ENCODE data around the gene CTIF. TPM values are rescaled to one million over a fixed set of nuclear protein-coding genes. Genes with fewer than 3 reads are reported as not detected.
A peak's percentile ranks its signal among the peaks of the same experiment; 100 is the strongest.

Gene CTIF
- total and polyA plus RNA-seq, 12 donors, result 20.5 to 159 (median 57.0) TPM

DNA sequence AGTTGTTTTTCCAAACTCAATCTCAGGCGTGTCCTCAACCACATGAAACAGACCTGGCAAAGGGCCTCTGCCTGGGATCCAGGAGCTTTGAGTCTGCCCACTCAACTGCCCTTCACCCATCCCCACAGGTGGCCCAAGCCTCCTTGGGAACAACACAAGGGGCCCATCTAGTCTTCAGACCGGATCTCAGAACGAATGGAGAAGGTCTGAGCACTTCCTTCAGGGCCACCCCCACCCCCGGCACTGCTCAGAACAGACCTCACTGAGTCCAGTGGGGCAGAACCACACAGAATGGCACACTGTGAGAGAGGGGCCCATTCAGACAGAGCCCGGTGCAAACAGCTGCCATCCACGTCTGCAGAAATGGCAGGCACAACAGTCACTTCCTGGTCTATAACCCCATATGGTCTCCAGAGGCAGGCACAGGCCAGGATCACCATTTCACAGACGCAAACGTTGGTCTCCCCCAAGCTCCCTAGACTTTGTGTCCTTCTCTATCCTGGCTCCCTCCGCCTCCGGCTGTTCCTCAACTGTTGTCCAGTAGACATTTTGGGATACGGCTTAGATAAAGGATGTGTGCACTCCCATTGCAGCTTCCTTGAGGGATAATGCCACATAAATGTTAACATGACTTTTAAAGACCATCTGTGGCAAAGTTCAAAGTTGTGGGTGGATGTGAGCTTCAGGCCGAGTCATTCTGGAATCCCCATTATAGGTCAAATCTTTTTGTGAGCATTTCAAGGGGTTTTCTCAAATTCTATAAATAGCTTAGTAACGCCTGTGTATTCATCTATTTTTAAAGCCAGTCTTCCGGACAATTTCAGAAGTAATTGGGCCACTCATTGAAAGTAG is 262.3 kb downstream of the CTIF start:
- H3K4me1 ChIP-seq (replicated peaks in 1 of 2), result peaks cover 0 to 6% of the 10 kb centered on the region in 2 donors

DNA sequence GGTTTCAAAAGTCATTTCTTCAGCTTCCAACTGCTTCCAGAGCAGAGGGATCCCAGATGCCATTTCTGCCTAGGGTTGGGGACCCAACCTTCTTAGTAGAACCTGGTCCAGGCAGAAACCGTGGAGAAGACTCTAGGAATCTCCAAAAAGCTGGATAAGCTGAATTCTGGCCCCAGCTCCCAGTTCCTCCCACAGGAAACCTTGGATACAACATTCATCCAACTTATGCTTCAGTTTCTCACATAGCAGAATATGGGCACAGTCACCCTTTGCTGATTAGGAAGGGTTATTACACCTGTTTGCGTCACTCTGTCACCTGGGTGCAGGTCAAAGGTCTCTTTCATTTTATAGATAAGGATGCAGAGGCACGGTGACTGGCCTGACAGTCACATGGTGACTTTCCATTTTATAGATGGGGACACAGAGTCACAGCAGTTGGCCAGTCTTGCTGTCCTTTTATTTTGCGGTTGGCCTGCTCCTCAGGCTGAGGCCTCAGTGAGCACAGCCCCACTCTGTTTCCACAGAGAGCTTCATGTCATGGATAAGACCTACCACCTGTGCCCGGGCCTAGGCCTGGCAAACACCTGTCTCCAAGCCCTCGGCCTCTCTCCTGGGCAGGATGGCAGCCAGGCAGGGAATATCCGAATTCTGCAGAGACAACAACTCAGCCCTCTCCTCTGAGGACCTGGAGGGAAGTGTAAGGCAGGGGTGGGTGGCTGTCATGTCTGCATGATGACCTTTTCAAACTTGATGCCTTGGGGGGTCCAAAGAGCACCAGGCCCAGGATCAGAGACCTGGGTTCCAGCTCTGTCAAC is 263.1 kb downstream of the CTIF start:
- Histone ChIP-seq H3K27ac (peak overlapping the region in 1 of 5 donors; percentile 26), H3K36me3 (replicated peaks in 1 of 2) (no peaks in the 10 kb centered on the region), H3K27me3 (no peaks in the 10 kb centered on the region), H3K4me1 (replicated peaks in 1 of 2) (peaks cover 0 to 6% of the 10 kb centered on the region in 2 donors), H3K9me3 (replicated peaks in 1 of 3) (no peaks in the 10 kb centered on the region), H3K4me3 (no peak overlapping the region)
- DNase-seq, result peak in 3 of 7 donors; percentile 7 to 40 (median 19)
- WGBS, 4 donors, result 88 to 96% (median 91%) methylated on average over 4 to 7 of the region's 7 CpGs
- intact Hi-C loops (cut with DNase I), result no loop called here
- TF ChIP-seq, protein P1, sequence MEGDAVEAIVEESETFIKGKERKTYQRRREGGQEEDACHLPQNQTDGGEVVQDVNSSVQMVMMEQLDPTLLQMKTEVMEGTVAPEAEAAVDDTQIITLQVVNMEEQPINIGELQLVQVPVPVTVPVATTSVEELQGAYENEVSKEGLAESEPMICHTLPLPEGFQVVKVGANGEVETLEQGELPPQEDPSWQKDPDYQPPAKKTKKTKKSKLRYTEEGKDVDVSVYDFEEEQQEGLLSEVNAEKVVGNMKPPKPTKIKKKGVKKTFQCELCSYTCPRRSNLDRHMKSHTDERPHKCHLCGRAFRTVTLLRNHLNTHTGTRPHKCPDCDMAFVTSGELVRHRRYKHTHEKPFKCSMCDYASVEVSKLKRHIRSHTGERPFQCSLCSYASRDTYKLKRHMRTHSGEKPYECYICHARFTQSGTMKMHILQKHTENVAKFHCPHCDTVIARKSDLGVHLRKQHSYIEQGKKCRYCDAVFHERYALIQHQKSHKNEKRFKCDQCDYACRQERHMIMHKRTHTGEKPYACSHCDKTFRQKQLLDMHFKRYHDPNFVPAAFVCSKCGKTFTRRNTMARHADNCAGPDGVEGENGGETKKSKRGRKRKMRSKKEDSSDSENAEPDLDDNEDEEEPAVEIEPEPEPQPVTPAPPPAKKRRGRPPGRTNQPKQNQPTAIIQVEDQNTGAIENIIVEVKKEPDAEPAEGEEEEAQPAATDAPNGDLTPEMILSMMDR (IDR thresholded peaks at IDR 0.05), result no peak
- TF ChIP-seq POLR2A (IDR thresholded peaks at IDR 0.05), result no peak

More for the DNA sequence above, 262.3 kb downstream of the CTIF start:
- intact Hi-C loops (cut with DNase I), result no loop called here
- Histone ChIP-seq H3K9me3 (replicated peaks in 1 of 3) (no peaks in the 10 kb centered on the region), H3K4me3 (no peak overlapping the region), H3K27ac (peak overlapping the region in 2 of 5 donors; percentile 26 to 37), H3K36me3 (replicated peaks in 1 of 2) (no peaks in the 10 kb centered on the region), H3K27me3 (no peaks in the 10 kb centered on the region)
- peak in 5 of 7 donors; percentile 11 to 44 (median 14) for DNase-seq
- WGBS, 4 donors, result 74 to 84% (median 82%) methylated on average over 10 to 14 of the region's 14 CpGs
- TF ChIP-seq POLR2A (IDR thresholded peaks at IDR 0.05), result no peak
- TF ChIP-seq, protein P1 (IDR thresholded peaks at IDR 0.05), result no peak

GRCh38 chr18:48802543-48803290 is 263.9 kb downstream of the CTIF start:
- WGBS, 4 donors, result 80 to 87% (median 86%) methylated on average over 6 to 11 of the region's 11 CpGs
- no peaks in the 10 kb centered on the region for H3K9me3 ChIP-seq (replicated peaks in 1 of 3)
- no peaks in the 10 kb centered on the region for H3K36me3 ChIP-seq (replicated peaks in 1 of 2)
- H3K4me1 ChIP-seq (replicated peaks in 1 of 2), result peaks cover 0 to 6% of the 10 kb centered on the region in 2 donors
- no peak overlapping the region for H3K27ac ChIP-seq
- H3K27me3 ChIP-seq, result no peaks in the 10 kb centered on the region
- no peak overlapping the region for H3K4me3 ChIP-seq
- TF ChIP-seq, protein P1 (IDR thresholded peaks at IDR 0.05), result no peak
- no peak for TF ChIP-seq POLR2A (IDR thresholded peaks at IDR 0.05)
- peak in 4 of 7 donors; percentile 14 to 52 (median 20) for DNase-seq
- intact Hi-C loops (cut with DNase I), result no loop called here
